Cardiac muscle cell (in vitro differentiated cells and primary cell): ENCODE data around the gene MORF4L1. TPM values are rescaled to one million over a fixed set of nuclear protein-coding genes. Genes with fewer than 3 reads are reported as not detected.
"Not testable (repeated sequence)": the region's sequence is repeated elsewhere in the genome, so short reads cannot be mapped to it uniquely, and the experiment has no call there.

ENCODE experiments used
- DNase-seq, 2 donors: peaks; one replicate each; pipeline versions ENCODE4 v3.0.0 to v3.0.0-alpha.2; 2010 to 2017; ENCODE audit warnings: low read depth in 1 of 2, low spot score in 1 of 2
- H3K27ac ChIP-seq: fragments of 200-600 bp; sonication (generic); 2 replicates; pipeline ENCODE4 v1.5.1; 2016
- H3K27me3 ChIP-seq: fragments of 200-600 bp; sonication (generic); 2 replicates; pipeline ENCODE4 v1.6.0; 2016; ENCODE audit warnings: control low read depth
- H3K36me3 ChIP-seq: fragments of 200-600 bp; sonication (generic); 2 replicates; pipeline ENCODE4 v1.5.1; 2016; ENCODE audit warnings: control low read depth
- H3K4me1 ChIP-seq: fragments of 200-600 bp; sonication (generic); 2 replicates; pipeline ENCODE4 v1.8.1; 2017; ENCODE audit warnings: low read depth, mild to moderate bottlenecking, mixed run types
- H3K4me3 ChIP-seq: fragments of 200-600 bp; sonication (generic); 2 replicates; pipeline ENCODE4 v1.5.1; 2016; ENCODE audit warnings: mild to moderate bottlenecking
- H3K9me3 ChIP-seq: fragments of 200-600 bp; sonication (generic); 2 replicates; pipeline ENCODE4 v1.5.1; 2017; ENCODE audit warnings: low read depth, mild to moderate bottlenecking, control low read depth
- polyA plus RNA-seq: library from polyadenylated mRNA; unstranded; fragments of >200 nt; fragmentation: Nextera tagmentation; extraction: Ambion mirVana; gene quantifications from 2 replicates; pipeline ENCODE4 v1.2.1, GENCODE V29; 2016
- total RNA-seq: library from RNA; depleted of rRNA; stranded (reverse); fragments of >200 nt; gene quantifications from 2 replicates; pipeline ENCODE4 v1.2.3, GENCODE V29; 2016
- TF ChIP-seq, protein P1 (sequence below): IDR thresholded peaks from 2 replicates; pipeline ENCODE4 v1.5.1; 2012; ENCODE audit warnings: low read depth, mild to moderate bottlenecking, low read length

Gene MORF4L1
- total and polyA plus RNA-seq, 2 experiments from 2014 or later, result 625 to 760 TPM

GRCh38 chr15:78853500-78853899 lies 19.2 kb upstream of the MORF4L1 start:
- no peak overlapping the region for H3K27ac ChIP-seq
- H3K4me1 ChIP-seq, result peaks cover 6% of the 10 kb centered on the region
- no peaks in the 10 kb centered on the region for H3K27me3 ChIP-seq
- H3K4me3 ChIP-seq, result no peak overlapping the region
- TF ChIP-seq, protein P1, sequence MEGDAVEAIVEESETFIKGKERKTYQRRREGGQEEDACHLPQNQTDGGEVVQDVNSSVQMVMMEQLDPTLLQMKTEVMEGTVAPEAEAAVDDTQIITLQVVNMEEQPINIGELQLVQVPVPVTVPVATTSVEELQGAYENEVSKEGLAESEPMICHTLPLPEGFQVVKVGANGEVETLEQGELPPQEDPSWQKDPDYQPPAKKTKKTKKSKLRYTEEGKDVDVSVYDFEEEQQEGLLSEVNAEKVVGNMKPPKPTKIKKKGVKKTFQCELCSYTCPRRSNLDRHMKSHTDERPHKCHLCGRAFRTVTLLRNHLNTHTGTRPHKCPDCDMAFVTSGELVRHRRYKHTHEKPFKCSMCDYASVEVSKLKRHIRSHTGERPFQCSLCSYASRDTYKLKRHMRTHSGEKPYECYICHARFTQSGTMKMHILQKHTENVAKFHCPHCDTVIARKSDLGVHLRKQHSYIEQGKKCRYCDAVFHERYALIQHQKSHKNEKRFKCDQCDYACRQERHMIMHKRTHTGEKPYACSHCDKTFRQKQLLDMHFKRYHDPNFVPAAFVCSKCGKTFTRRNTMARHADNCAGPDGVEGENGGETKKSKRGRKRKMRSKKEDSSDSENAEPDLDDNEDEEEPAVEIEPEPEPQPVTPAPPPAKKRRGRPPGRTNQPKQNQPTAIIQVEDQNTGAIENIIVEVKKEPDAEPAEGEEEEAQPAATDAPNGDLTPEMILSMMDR, result no peak
- H3K9me3 ChIP-seq, result no peaks in the 10 kb centered on the region
- no peak for DNase-seq
- H3K36me3 ChIP-seq, result no peaks in the 10 kb centered on the region

GRCh38 chr15:78854833-78855372 lies 17.8 kb upstream of the MORF4L1 start:
- no peaks in the 10 kb centered on the region for H3K36me3 ChIP-seq
- H3K27me3 ChIP-seq, result no peaks in the 10 kb centered on the region
- H3K4me1 ChIP-seq, result peaks cover 6% of the 10 kb centered on the region
- no peak for DNase-seq
- H3K27ac ChIP-seq, result no peak overlapping the region
- TF ChIP-seq, protein P1, result no peak
- no peaks in the 10 kb centered on the region for H3K9me3 ChIP-seq
- H3K4me3 ChIP-seq, result no peak overlapping the region

- DNase-seq, result peak in 1 of 2 donors; percentile 51
- Histone ChIP-seq H3K4me3 (no peak overlapping the region), H3K27me3 (no peaks in the 10 kb centered on the region), H3K27ac (no peak overlapping the region), H3K4me1 (peaks cover 3% of the 10 kb centered on the region), H3K9me3 (no peaks in the 10 kb centered on the region), H3K36me3 (no peaks in the 10 kb centered on the region)
- TF ChIP-seq, protein P1, result no peak
These were observed 16.9 kb upstream of the MORF4L1 start for GRCh38 chr15:78855746-78856145.

DNA sequence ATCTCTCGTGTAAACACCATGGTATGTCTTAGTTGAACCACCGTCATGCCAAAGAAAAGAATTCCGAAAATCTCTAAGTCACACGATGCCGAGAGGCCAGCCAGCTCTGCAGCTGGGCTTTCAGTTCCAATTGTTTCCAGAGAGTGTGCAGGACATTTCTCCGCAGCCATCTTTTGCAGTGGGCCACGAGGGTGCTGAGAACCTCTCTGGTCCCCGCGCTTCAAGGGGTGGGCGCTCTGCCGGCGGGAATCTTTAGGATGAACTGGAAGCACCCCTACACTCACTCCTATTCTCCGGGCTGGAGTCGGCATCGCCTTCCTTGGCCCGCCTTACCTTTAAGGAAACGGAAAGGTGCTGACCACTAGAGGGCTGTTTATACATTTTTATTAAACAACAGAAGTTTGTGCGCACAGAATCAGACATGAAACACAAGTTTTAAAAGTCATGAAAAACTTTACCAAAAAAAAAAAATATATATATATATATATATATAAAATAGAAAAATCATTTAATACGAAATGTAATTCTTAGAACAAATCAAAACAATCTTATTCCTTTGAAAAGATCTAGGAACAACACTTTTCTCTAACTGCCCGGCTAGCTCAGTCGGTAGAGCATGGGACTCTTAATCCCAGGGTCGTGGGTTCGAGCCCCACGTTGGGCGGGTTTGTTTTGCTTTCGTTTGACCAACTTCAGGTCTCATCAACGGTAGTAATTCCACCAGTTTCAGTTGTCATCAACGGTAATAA lies 12.5 kb upstream of the MORF4L1 start:
- Histone ChIP-seq H3K27me3 (no peaks in the 10 kb centered on the region), H3K4me1 (no peaks in the 10 kb centered on the region), H3K27ac (peak overlapping the region; percentile 71), H3K4me3 (peak overlapping the region; percentile 20), H3K36me3 (no peaks in the 10 kb centered on the region), H3K9me3 (no peaks in the 10 kb centered on the region)
- peak; percentile 79 to 87 for DNase-seq
- TF ChIP-seq, protein P1, result peak; percentile 54

- H3K36me3 ChIP-seq, H3K4me3 ChIP-seq, H3K9me3 ChIP-seq, DNase-seq, H3K4me1 ChIP-seq, H3K27ac ChIP-seq, H3K27me3 ChIP-seq: not testable (repeated sequence)
These were observed 7.1 kb upstream of the MORF4L1 start for GRCh38 chr15:78865585-78865984.

GRCh38 chr15:78866031-78866430 lies 6.7 kb upstream of the MORF4L1 start:
- DNase-seq, H3K27ac ChIP-seq, H3K4me3 ChIP-seq, H3K27me3 ChIP-seq, H3K9me3 ChIP-seq, H3K4me1 ChIP-seq, H3K36me3 ChIP-seq: not testable (repeated sequence)
